IMR-90 (cell line): ENCODE results near the gene MAPK8IP3. TPM values are rescaled to one million over a fixed set of nuclear protein-coding genes. Genes with fewer than 3 reads are reported as not detected.

Experiments used
- ATAC-seq: fragments of 200-7000 bp; cut with Tn5 transposase; 2 replicates; pipeline ENCODE4 v1.9.1; 2020; ENCODE audit warnings: low read depth, mild to moderate bottlenecking, moderate library complexity
- BruUV-seq: library from RNA; stranded (reverse); fragments of 400-500 nt; replicated peaks from 2 replicates; lab custom pipeline; 2021; lab: Mats Ljungman, UMichigan
- CTCF ChIA-PET: fragments of 300-600 bp; formaldehyde crosslinking; extraction: SDS; loops from one replicate; lab custom pipeline; 2021; ENCODE audit warnings: antibody characterized with exemption; lab: Yijun Ruan, JAX
- POLR2A ChIA-PET: fragments of 300-600 bp; sonication (Branson Sonifier 250); formaldehyde crosslinking; loops from one replicate; lab custom pipeline; 2022; ENCODE audit warnings: antibody characterized with exemption; ENCODE audit not compliant: unreplicated experiment; lab: Charles Lee
- DNase-seq: peaks from one replicate; pipeline ENCODE4 v3.0.0; 2013
- H2AFZ ChIP-seq: replicated peaks from 2 replicates; pipeline ENCODE3; 2013; ENCODE audit warnings: low read length, mild to moderate bottlenecking; ENCODE audit not compliant: poor library complexity
- H2AK5ac ChIP-seq: 2 replicates; pipeline ENCODE4 v1.6.1; 2013; ENCODE audit warnings: low read depth, low read length, inconsistent platforms
- H2AK9ac ChIP-seq: replicated peaks from 2 replicates; pipeline ENCODE3; 2013; ENCODE audit warnings: mild to moderate bottlenecking, low read depth, low read length, moderate library complexity; ENCODE audit not compliant: poor library complexity
- H2BK120ac ChIP-seq: 2 replicates; pipeline ENCODE4 v1.6.1; 2013; ENCODE audit warnings: low read depth, low read length, inconsistent platforms
- H2BK15ac ChIP-seq: 3 replicates; pipeline ENCODE4 v1.6.1; 2013; ENCODE audit warnings: low read depth, low read length, inconsistent platforms
- H2BK20ac ChIP-seq: 2 replicates; pipeline ENCODE4 v1.6.1; 2013; ENCODE audit warnings: low read depth, mild to moderate bottlenecking, inconsistent platforms, low read length, moderate library complexity
- H2BK5ac ChIP-seq: 2 replicates; pipeline ENCODE4 v1.6.1; 2013; ENCODE audit warnings: mild to moderate bottlenecking, low read depth, low read length, inconsistent platforms; ENCODE audit not compliant: poor library complexity, severe bottlenecking
- H3K14ac ChIP-seq: replicated peaks from 2 replicates; pipeline ENCODE4 v1.6.1; 2013; ENCODE audit warnings: low read depth, low read length, inconsistent platforms
- H3K18ac ChIP-seq: 2 replicates; pipeline ENCODE4 v1.6.1; 2013; ENCODE audit warnings: low read depth, low read length, control low read depth
- H3K23ac ChIP-seq: 2 replicates; pipeline ENCODE4 v1.6.1; 2013; ENCODE audit warnings: low read depth, low read length, inconsistent platforms
- H3K27ac ChIP-seq: 2 replicates; pipeline ENCODE4 v1.5.1; 2013; ENCODE audit warnings: mild to moderate bottlenecking, control low read depth, low read length; ENCODE audit not compliant: insufficient read depth
- H3K27me3 ChIP-seq: 2 replicates; pipeline ENCODE4 v1.6.1; 2013; ENCODE audit warnings: low read length; ENCODE audit not compliant: control insufficient read depth, insufficient read depth
- H3K36me3 ChIP-seq: 2 replicates; pipeline ENCODE4 v1.6.1; 2013; ENCODE audit warnings: low read length, mixed read lengths; ENCODE audit not compliant: control insufficient read depth, insufficient read depth
- H3K4ac ChIP-seq: 2 replicates; pipeline ENCODE4 v1.6.1; 2013; ENCODE audit warnings: low read depth, low read length, inconsistent platforms
- H3K4me1 ChIP-seq: 2 replicates; pipeline ENCODE4 v1.6.1; 2013; ENCODE audit warnings: low read length, mixed read lengths; ENCODE audit not compliant: control insufficient read depth, insufficient read depth
- H3K4me2 ChIP-seq: 2 replicates; pipeline ENCODE4 v1.6.1; 2013; ENCODE audit warnings: low read depth, mild to moderate bottlenecking, control low read depth, low read length, moderate library complexity
- H3K4me3 ChIP-seq: 2 replicates; pipeline ENCODE4 v1.5.1; 2013; ENCODE audit warnings: low read depth, mild to moderate bottlenecking, control low read depth, low read length, moderate library complexity; ENCODE audit not compliant: insufficient read depth
- H3K56ac ChIP-seq: 2 replicates; pipeline ENCODE4 v1.6.1; 2013; ENCODE audit warnings: low read length, inconsistent platforms; ENCODE audit not compliant: insufficient read depth; ENCODE audit errors: extremely low read depth
- H3K79me1 ChIP-seq, 2 experiments: 2 replicates each; pipeline ENCODE4 v1.6.1; 2013; ENCODE audit warnings: low read length in 2 of 2, inconsistent platforms in 1 of 2, low read depth in 1 of 2
- H3K9ac ChIP-seq: 2 replicates; pipeline ENCODE4 v1.6.1; 2013; ENCODE audit warnings: low read depth, low read length, control low read depth
- H3K9me1 ChIP-seq: 2 replicates; pipeline ENCODE4 v1.6.1; 2013; ENCODE audit warnings: low read length, inconsistent platforms; ENCODE audit not compliant: insufficient read depth
- H3K9me3 ChIP-seq: 2 replicates; pipeline ENCODE4 v1.6.1; 2013; ENCODE audit warnings: low read length; ENCODE audit not compliant: control insufficient read depth, insufficient read depth
- H4K20me1 ChIP-seq: 2 replicates; pipeline ENCODE4 v1.6.1; 2013; ENCODE audit warnings: low read length, inconsistent platforms; ENCODE audit not compliant: insufficient read depth
- H4K5ac ChIP-seq: 2 replicates; pipeline ENCODE4 v1.6.1; 2013; ENCODE audit warnings: mild to moderate bottlenecking, low read depth, low read length, control low read depth
- H4K8ac ChIP-seq, 2 experiments: 2 replicates each; pipeline ENCODE4 v1.6.1; 2013; ENCODE audit warnings: low read depth in 2 of 2, low read length in 2 of 2, control low read depth in 1 of 2, inconsistent platforms in 1 of 2
- H4K91ac ChIP-seq: 2 replicates; pipeline ENCODE4 v1.6.1; 2013; ENCODE audit warnings: low read depth, low read length, inconsistent platforms; ENCODE audit not compliant: insufficient read depth
- BHLHE40 ChIP-seq: fragments of 150-350 bp; IDR thresholded peaks from 2 replicates; pipeline ENCODE4 v1.6.1; 2016; ENCODE audit warnings: mild to moderate bottlenecking, low read depth, low read length
- CEBPB ChIP-seq: IDR thresholded peaks from 2 replicates; pipeline ENCODE4 v1.6.1; 2012; ENCODE audit warnings: low read depth, low read length, improper control_type of control experiment
- CHD1 ChIP-seq: IDR thresholded peaks from 2 replicates; pipeline ENCODE4 v1.6.1; 2012; ENCODE audit warnings: low read depth, low read length, improper control_type of control experiment
- FOS ChIP-seq: fragments of 150-350 bp; IDR thresholded peaks from 2 replicates; pipeline ENCODE4 v1.6.1; 2016; ENCODE audit warnings: low read depth, low read length
- MAFK ChIP-seq: IDR thresholded peaks from 2 replicates; pipeline ENCODE4 v1.6.1; 2012; ENCODE audit warnings: low read depth, low read length, improper control_type of control experiment
- MAZ ChIP-seq: IDR thresholded peaks from 2 replicates; pipeline ENCODE4 v1.6.1; 2012; ENCODE audit warnings: low read depth, mild to moderate bottlenecking, low read length, improper control_type of control experiment, moderate library complexity, borderline replicate concordance
- MXI1 ChIP-seq: IDR thresholded peaks from 2 replicates; pipeline ENCODE4 v1.6.1; 2012; ENCODE audit warnings: low read depth, mild to moderate bottlenecking, low read length, moderate library complexity, borderline replicate concordance
- NFE2L2 ChIP-seq: fragments of 150-350 bp; IDR thresholded peaks from 2 replicates; pipeline ENCODE4 v1.6.1; 2016; ENCODE audit warnings: low read depth, mild to moderate bottlenecking, low read length
- POLR2A ChIP-seq: IDR thresholded peaks from 2 replicates; pipeline ENCODE4 v1.6.1; 2012; ENCODE audit warnings: mild to moderate bottlenecking, low read depth, low read length
- RAD21 ChIP-seq: IDR thresholded peaks from 2 replicates; pipeline ENCODE4 v1.6.1; 2012; ENCODE audit warnings: low read length, improper control_type of control experiment
- RCOR1 ChIP-seq: IDR thresholded peaks from 2 replicates; pipeline ENCODE4 v1.6.1; 2012; ENCODE audit warnings: mild to moderate bottlenecking, low read length, improper control_type of control experiment; ENCODE audit not compliant: insufficient replicate concordance
- RFX5 ChIP-seq: IDR thresholded peaks from 2 replicates; pipeline ENCODE4 v1.8.0; 2012; ENCODE audit warnings: low read depth, mild to moderate bottlenecking, low read length, moderate library complexity
- SMC3 ChIP-seq: fragments of 150-350 bp; IDR thresholded peaks from 2 replicates; pipeline ENCODE4 v1.6.1; 2016; ENCODE audit warnings: low read depth, mild to moderate bottlenecking, antibody characterized with exemption, low read length, moderate library complexity
- WGBS, 2 experiments: methylation state at CpG; one replicate each; pipeline versions ENCODE4 v1.1.5 to v1.1.7; 2013; ENCODE audit warnings: missing lambda C conversion rate in 2 of 2; ENCODE audit not compliant: insufficient read length in 1 of 2; ENCODE audit errors: extremely low coverage in 2 of 2; 5-methylcytosine and 5-hydroxymethylcytosine counted together
- dilution Hi-C: fragments of 300-500 bp; cut with HindIII; formaldehyde crosslinking; loops from one replicate; pipeline ENCODE4 v1.14.3; 2018; ENCODE audit warnings: low sequenced_read_pairs; ENCODE audit not compliant: unreplicated experiment
- in situ Hi-C: fragments of 300-500 bp; cut with MboI; formaldehyde crosslinking; loops from 3 replicates; pipeline ENCODE4 v1.14.3; 2019; ENCODE audit warnings: low sequenced_read_pairs, inconsistent platforms, mixed read lengths
- intact Hi-C: fragments of 100-400 bp; cut with micrococcal nuclease; formaldehyde crosslinking; loops from 2 replicates; pipeline ENCODE4 v1.10.0; 2022
- polyA plus RNA-seq, 3 experiments: library from polyadenylated mRNA; depleted of rRNA; stranded (reverse); fragments of >200 nt; gene quantifications; 2 replicates each; pipeline ENCODE4 v1.2.3, GENCODE V29; 2012; ENCODE audit warnings: low replicate concordance in 1 of 3
- total RNA-seq: library from RNA; depleted of rRNA; stranded (reverse); fragments of >200 nt; gene quantifications from 2 replicates; pipeline ENCODE4 v1.2.3, GENCODE V29; 2012
- TF ChIP-seq, protein P1 (sequence below): conservative IDR thresholded peaks from 2 replicates; pipeline ENCODE4 v1.5.1; 2012; ENCODE audit warnings: mild to moderate bottlenecking, low read depth, low read length, improper control_type of control experiment
- TF ChIP-seq, protein P2 (sequence below): fragments of 150-350 bp; IDR thresholded peaks from 2 replicates; pipeline ENCODE4 v1.6.1; 2017; ENCODE audit warnings: mild to moderate bottlenecking, antibody characterized with exemption, low read length, low read depth
- TF ChIP-seq, protein P3 (sequence below): fragments of 150-350 bp; IDR thresholded peaks from 2 replicates; pipeline ENCODE4 v1.6.1; 2016; ENCODE audit warnings: low read depth, mild to moderate bottlenecking, low read length, moderate library complexity, borderline replicate concordance

Gene MAPK8IP3
- total and polyA plus RNA-seq, 2 of the 4 experiments (the other 2 are of a cell fraction) = 17.0 to 69.1 TPM

DNA sequence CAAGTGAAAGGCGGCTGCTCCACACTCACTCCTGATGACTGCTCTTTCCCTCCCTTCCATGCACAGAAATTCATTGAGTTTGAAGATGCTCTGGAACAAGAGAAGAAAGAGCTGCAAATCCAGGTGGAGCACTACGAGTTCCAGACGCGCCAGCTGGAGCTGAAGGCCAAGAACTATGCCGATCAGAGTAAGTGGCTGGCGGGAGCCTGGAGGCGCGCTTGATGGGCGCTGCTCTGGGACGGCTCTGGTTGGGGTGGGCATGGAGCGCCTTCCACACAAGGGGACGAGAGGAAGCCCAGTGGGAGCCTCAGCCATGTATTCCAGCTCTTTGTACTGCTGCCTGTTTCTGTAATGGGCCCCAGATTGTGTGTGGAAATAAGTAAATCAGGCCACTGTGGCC is 18.5 kb downstream of the MAPK8IP3 start:
- Histone ChIP-seq H3K79me1 (peaks cover 21 to 73% of the 10 kb centered on the region in 2 experiments), H4K5ac (no peak overlapping the region), H2BK15ac (no peak overlapping the region), H3K9me3 (no peaks in the 10 kb centered on the region), H4K8ac (no peak overlapping the region), H3K4ac (no peak overlapping the region), H2BK120ac (no peak overlapping the region), H2AK5ac (no peak overlapping the region), H3K4me1 (peaks cover 8% of the 10 kb centered on the region), H3K9me1 (peaks cover 8% of the 10 kb centered on the region), H2BK20ac (no peak overlapping the region), H3K23ac (no peak overlapping the region), H2AK9ac (no peak overlapping the region), H3K4me2 (no peak overlapping the region), H3K56ac (no peak overlapping the region), H2BK5ac (no peak overlapping the region), H3K27ac (no peak overlapping the region), H4K20me1 (peaks cover 55% of the 10 kb centered on the region), H2AFZ (no peak overlapping the region), H3K36me3 (peaks cover 36% of the 10 kb centered on the region), H3K4me3 (no peak overlapping the region), H3K18ac (no peak overlapping the region), H4K91ac (no peak overlapping the region), H3K9ac (no peak overlapping the region), H3K14ac (no peak overlapping the region), H3K27me3 (no peaks in the 10 kb centered on the region)
- in situ Hi-C loops = no loop called here
- dilution Hi-C loops = no loop called here
- no TSS peak for BruUV-seq
- ATAC-seq = no peak
- POLR2A ChIA-PET = no interaction called here
- CTCF ChIA-PET = no interaction called here
- no peak for TF ChIP-seq FOS
- TF ChIP-seq, protein P1, sequence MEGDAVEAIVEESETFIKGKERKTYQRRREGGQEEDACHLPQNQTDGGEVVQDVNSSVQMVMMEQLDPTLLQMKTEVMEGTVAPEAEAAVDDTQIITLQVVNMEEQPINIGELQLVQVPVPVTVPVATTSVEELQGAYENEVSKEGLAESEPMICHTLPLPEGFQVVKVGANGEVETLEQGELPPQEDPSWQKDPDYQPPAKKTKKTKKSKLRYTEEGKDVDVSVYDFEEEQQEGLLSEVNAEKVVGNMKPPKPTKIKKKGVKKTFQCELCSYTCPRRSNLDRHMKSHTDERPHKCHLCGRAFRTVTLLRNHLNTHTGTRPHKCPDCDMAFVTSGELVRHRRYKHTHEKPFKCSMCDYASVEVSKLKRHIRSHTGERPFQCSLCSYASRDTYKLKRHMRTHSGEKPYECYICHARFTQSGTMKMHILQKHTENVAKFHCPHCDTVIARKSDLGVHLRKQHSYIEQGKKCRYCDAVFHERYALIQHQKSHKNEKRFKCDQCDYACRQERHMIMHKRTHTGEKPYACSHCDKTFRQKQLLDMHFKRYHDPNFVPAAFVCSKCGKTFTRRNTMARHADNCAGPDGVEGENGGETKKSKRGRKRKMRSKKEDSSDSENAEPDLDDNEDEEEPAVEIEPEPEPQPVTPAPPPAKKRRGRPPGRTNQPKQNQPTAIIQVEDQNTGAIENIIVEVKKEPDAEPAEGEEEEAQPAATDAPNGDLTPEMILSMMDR = no peak
- TF ChIP-seq POLR2A = no peak
- TF ChIP-seq RFX5 = no peak
- TF ChIP-seq RAD21 = no peak
- TF ChIP-seq, protein P2, sequence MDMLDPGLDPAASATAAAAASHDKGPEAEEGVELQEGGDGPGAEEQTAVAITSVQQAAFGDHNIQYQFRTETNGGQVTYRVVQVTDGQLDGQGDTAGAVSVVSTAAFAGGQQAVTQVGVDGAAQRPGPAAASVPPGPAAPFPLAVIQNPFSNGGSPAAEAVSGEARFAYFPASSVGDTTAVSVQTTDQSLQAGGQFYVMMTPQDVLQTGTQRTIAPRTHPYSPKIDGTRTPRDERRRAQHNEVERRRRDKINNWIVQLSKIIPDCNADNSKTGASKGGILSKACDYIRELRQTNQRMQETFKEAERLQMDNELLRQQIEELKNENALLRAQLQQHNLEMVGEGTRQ = no peak
- no peak for TF ChIP-seq MAZ
- TF ChIP-seq MAFK = no peak
- no peak for TF ChIP-seq CHD1
- TF ChIP-seq, protein P3, sequence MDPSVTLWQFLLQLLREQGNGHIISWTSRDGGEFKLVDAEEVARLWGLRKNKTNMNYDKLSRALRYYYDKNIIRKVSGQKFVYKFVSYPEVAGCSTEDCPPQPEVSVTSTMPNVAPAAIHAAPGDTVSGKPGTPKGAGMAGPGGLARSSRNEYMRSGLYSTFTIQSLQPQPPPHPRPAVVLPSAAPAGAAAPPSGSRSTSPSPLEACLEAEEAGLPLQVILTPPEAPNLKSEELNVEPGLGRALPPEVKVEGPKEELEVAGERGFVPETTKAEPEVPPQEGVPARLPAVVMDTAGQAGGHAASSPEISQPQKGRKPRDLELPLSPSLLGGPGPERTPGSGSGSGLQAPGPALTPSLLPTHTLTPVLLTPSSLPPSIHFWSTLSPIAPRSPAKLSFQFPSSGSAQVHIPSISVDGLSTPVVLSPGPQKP = no peak
- TF ChIP-seq SMC3 = no peak
- no peak for TF ChIP-seq BHLHE40
- TF ChIP-seq MXI1 = no peak
- TF ChIP-seq CEBPB = no peak
- TF ChIP-seq NFE2L2 = no peak
- TF ChIP-seq RCOR1 = no peak
- intact Hi-C loops = no loop called here
- WGBS, 2 experiments = 100% methylated on average over 5 of the region's 12 CpGs; no CpG with 5 or more reads in 1 of the 2 experiments
- no peak for DNase-seq
